ENCODE results near the gene OOSP4B.
"Not testable (repeated sequence)": the region's sequence is repeated elsewhere in the genome, so short reads cannot be mapped to it uniquely, and the experiment has no call there.

Gene OOSP4B

GRCh38 chr11:60018058-60018457 is 1.1 kb downstream of the OOSP4B start:
- no peak for DNase-seq (ENCODE audit: extremely low read depth, low read depth)
- no peak for TF ChIP-seq CTCF (IDR thresholded peaks at IDR 0.05; ENCODE audit: low read depth, low read length)

DNA sequence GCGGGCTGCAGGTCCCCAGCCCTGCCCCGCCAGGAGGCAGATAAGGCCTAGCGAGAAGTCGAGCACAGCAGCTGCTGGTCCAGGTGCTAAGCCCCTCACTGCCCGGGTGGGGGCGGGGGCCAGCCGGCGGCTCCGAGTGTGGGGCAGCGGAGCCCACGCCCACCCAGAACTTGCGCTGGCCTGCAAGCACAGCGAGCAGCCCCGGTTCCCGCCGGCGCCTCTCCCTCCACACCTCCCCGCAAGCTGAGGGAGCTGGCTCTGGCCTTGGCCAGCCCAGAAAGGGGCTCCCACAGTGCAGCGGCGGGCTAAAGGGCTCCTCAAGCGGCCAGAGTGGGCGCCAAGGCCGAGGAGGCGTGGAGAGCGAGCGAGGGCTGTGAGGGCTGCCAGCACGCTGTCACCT is 3.4 kb downstream of the OOSP4B start:
- not testable (repeated sequence) for DNase-seq (ENCODE audit: extremely low read depth, low read depth)

DNA sequence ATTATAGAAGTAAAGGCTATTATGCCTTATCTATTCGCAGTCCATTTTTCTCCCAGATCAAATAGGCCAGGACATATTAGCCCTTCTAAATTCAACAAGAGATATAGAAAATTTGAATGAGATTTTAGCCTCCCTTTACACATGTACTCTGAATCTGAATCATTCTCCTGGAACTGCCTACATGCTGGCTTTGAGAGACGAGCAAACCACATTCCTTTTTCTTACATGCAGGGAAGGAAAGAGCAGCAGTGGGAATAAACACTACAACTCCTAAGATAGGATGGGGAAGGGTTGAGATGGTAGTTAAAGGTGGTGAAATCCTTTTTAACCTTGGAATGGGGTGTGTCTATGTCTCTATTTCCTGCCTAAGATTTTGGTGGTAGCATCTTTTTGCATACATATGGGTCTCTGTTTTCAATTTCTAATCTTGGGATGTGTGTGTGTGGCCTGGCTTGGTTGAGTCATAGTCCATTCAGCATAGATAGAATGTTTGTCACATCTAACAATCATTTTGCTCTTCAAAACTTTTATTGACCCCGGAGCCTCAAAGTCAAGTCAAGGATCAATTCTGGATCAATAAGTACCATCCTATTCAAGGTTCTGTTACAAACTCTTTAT is 12.1 kb downstream of the OOSP4B start:
- no peak for TF ChIP-seq CTCF (IDR thresholded peaks at IDR 0.05; ENCODE audit: low read depth, low read length)
- no peak for DNase-seq (ENCODE audit: extremely low read depth, low read depth)

GRCh38 chr11:60040109-60040508 is 23.1 kb downstream of the OOSP4B start, which contains the start of gene OOSP2:
Gene OOSP2, plus strand, starts transcription at chr11:60040409. Its CDS starts 51 bp downstream, at chr11:60040460.
- no peak for DNase-seq (ENCODE audit: extremely low read depth, low read depth)
- TF ChIP-seq CTCF (IDR thresholded peaks at IDR 0.05; ENCODE audit: low read depth, low read length) = no peak

DNA sequence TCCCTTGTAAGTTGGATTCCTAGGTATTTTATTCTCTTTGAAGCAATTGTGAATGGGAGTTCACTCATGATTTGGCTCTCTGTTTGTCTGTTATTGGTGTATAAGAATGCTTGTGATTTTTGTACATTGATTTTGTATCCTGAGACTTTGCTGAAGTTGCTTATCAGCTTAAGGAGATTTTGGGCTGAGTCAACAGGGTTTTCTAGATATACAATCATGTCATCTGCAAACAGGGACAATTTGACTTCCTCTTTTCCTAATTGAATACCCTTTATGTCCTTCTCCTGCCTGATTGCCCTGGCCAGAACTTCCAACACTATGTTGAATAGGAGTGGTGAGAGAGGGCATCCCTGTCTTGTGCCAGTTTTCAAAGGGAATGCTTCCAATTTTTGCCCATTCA is 33.4 kb downstream of the OOSP4B start:
- not testable (repeated sequence) for DNase-seq (ENCODE audit: extremely low read depth, low read depth)

DNA sequence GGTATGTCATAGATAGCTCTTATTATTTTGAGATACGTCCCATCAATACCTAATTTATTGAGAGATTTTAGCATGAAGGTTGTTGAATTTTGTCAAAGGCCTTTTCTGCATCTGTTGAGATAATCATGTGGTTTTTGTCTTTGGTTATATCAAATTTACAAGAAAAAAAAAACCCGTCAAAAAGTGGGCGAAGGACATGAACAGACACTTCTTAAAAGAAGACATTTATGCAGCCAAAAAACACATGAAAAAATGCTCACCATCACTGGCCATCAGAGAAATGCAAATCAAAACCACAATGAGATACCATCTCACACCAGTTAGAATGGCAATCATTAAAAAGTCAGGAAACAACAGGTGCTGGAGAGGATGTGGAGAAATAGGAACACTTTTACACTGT is 33.9 kb downstream of the OOSP4B start:
- not testable (repeated sequence) for DNase-seq (ENCODE audit: extremely low read depth, low read depth)

DNA sequence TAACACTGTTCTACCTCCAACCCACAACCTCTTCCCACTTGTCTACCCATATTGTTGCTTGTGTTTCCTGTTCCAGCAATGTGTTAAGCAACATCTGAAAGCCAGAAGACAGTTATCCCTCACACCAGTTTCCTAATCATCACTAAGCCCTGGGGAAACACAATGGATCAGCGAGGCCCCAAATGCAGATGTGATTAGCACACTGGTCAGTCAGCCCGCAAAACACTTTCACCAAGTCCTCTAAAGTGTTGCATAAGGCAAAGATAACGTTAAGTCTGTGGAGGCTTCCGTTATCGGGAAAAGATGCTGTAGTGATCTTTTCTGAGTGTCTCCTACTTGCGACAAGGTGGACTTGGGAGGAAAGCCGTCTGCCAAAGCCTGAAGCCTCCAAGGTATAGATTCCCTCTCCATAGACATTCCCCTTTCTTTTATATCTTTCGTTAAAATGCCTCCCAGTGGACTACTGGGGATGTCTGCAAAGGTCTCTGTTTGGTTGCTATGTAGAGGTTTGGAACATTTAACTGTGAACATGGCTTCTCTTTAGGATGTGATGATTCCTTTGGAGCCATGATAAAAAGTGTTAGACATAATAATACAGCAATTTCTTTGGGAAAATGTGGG is 39.5 kb downstream of the OOSP4B start, which contains the start of gene MS4A3:
TSS of gene MS4A3 (plus strand) at position 317 of the 621 bp plus-strand sequence. CDS start 4,496 bp downstream, outside the sequence.
- no peak for TF ChIP-seq CTCF (IDR thresholded peaks at IDR 0.05; ENCODE audit: low read depth, low read length)
- no peak for DNase-seq (ENCODE audit: extremely low read depth, low read depth)

- no peak for TF ChIP-seq CTCF (IDR thresholded peaks at IDR 0.05; ENCODE audit: low read depth, low read length)
Observed at GRCh38 chr11:60059052-60059451, 42.1 kb downstream of the OOSP4B start.

More at GRCh38 chr11:60059052-60059451, 42.1 kb downstream of the OOSP4B start:
- DNase-seq (ENCODE audit: extremely low read depth, low read depth) = no peak
